Neural cell (in vitro differentiated cells): ENCODE measurements around the gene ADNP2. TPM values are rescaled to one million over a fixed set of nuclear protein-coding genes. Genes with fewer than 3 reads are reported as not detected.

ENCODE experiments used
- H2AFZ ChIP-seq: fragments of 200-600, 300-800 bp; sonication (generic), shearing (Covaris generic); 2 replicates; pipeline ENCODE4 v1.6.0; 2014; ENCODE audit warnings: low read depth, mild to moderate bottlenecking, antibody characterized with exemption, low read length, moderate library complexity
- H3F3A ChIP-seq: fragments of 200-600 bp; shearing (Covaris generic); 2 replicates; pipeline ENCODE4 v1.6.1; 2016; ENCODE audit warnings: mild to moderate bottlenecking, moderate library complexity, mixed read lengths, antibody characterized with exemption, low read length; ENCODE audit not compliant: insufficient read depth, poor library complexity, severe bottlenecking
- H3K27ac ChIP-seq: fragments of 200-600, 300-800 bp; sonication (generic), shearing (Covaris generic); 2 replicates; pipeline ENCODE4 v1.5.1; 2014; ENCODE audit warnings: mild to moderate bottlenecking, low read length, moderate library complexity
- H3K27me3 ChIP-seq: fragments of 300-800, 200-600 bp; sonication (generic), shearing (Covaris generic); 2 replicates; pipeline ENCODE4 v1.6.0; 2014; ENCODE audit warnings: mild to moderate bottlenecking, low read depth, low read length, moderate library complexity; ENCODE audit not compliant: insufficient read depth
- H3K36me3 ChIP-seq: fragments of 300-800, 200-600 bp; sonication (generic), shearing (Covaris generic); 2 replicates; pipeline ENCODE4 v1.5.1; 2014; ENCODE audit warnings: mild to moderate bottlenecking, antibody characterized with exemption, low read length, moderate library complexity; ENCODE audit not compliant: insufficient read depth
- H3K4me2 ChIP-seq: fragments of 300-800, 200-600 bp; sonication (generic), shearing (Covaris generic); 2 replicates; pipeline ENCODE4 v1.6.0; 2014; ENCODE audit warnings: mild to moderate bottlenecking, low read length
- H3K4me3 ChIP-seq: fragments of 300-800, 200-600 bp; sonication (generic), shearing (Covaris generic); 2 replicates; pipeline ENCODE4 v1.5.1; 2014; ENCODE audit warnings: mild to moderate bottlenecking, low read length, moderate library complexity
- H3K79me2 ChIP-seq: fragments of 200-600 bp; shearing (Covaris generic); replicated peaks from 2 replicates; pipeline ENCODE4 v1.6.0; 2014; ENCODE audit warnings: mild to moderate bottlenecking, low read length, moderate library complexity; ENCODE audit not compliant: insufficient read depth
- H3K9ac ChIP-seq: fragments of 300-800, 200-600 bp; sonication (generic), shearing (Covaris generic); 2 replicates; pipeline ENCODE4 v1.6.1; 2016; ENCODE audit warnings: mild to moderate bottlenecking, low read length, mixed read lengths
- H3K9me2 ChIP-seq: fragments of 200-600 bp; shearing (Covaris generic); 2 replicates; pipeline ENCODE4 v1.6.1; 2016; ENCODE audit warnings: mild to moderate bottlenecking, low read length, mixed read lengths; ENCODE audit not compliant: insufficient read depth
- H3K9me3 ChIP-seq: fragments of 200-600, 300-800 bp; sonication (generic), shearing (Covaris generic); 2 replicates; pipeline ENCODE4 v1.6.1; 2016; ENCODE audit warnings: mild to moderate bottlenecking, mixed run types, low read length, moderate library complexity, mixed read lengths
- H4K20me1 ChIP-seq: fragments of 200-600 bp; shearing (Covaris generic); 2 replicates; pipeline ENCODE4 v1.6.1; 2016; ENCODE audit warnings: mild to moderate bottlenecking, mixed run types; ENCODE audit not compliant: insufficient read depth
- CTCF ChIP-seq: fragments of 450-650 bp; IDR thresholded peaks from 2 replicates; pipeline ENCODE4 v1.5.1; 2014; ENCODE audit warnings: antibody characterized with exemption, mild to moderate bottlenecking, moderate library complexity; ENCODE audit not compliant: poor library complexity, severe bottlenecking
- EP300 ChIP-seq: fragments of 450-650 bp; conservative IDR thresholded peaks from 2 replicates; pipeline ENCODE4 v1.6.1; 2014; ENCODE audit warnings: antibody characterized with exemption, mild to moderate bottlenecking, moderate library complexity; ENCODE audit not compliant: poor library complexity, severe bottlenecking
- EZH2 ChIP-seq: fragments of 200-600, 300-800 bp; shearing (Covaris generic), sonication (generic); IDR thresholded peaks from 2 replicates; pipeline ENCODE4 v1.6.1; 2014; ENCODE audit warnings: antibody characterized with exemption, low read length, borderline replicate concordance, mild to moderate bottlenecking; ENCODE audit not compliant: insufficient read depth, poor library complexity, severe bottlenecking
- MXI1 ChIP-seq: fragments of 450-650 bp; conservative IDR thresholded peaks from 2 replicates; pipeline ENCODE4 v1.6.1; 2014; ENCODE audit warnings: antibody characterized with exemption, mild to moderate bottlenecking; ENCODE audit not compliant: poor library complexity, severe bottlenecking
- POLR2AphosphoS5 ChIP-seq: IDR thresholded peaks from 2 replicates; pipeline ENCODE4 v1.6.1; 2012
- RAD21 ChIP-seq: fragments of 450-650 bp; conservative IDR thresholded peaks from 2 replicates; pipeline ENCODE4 v1.6.1; 2014; ENCODE audit warnings: antibody characterized with exemption, mild to moderate bottlenecking, moderate library complexity
- REST ChIP-seq: IDR thresholded peaks from 2 replicates; pipeline ENCODE4 v1.6.1; 2012; ENCODE audit warnings: borderline replicate concordance
- SMC3 ChIP-seq: fragments of 450-650 bp; conservative IDR thresholded peaks from 2 replicates; pipeline ENCODE4 v1.6.1; 2014; ENCODE audit warnings: antibody characterized with exemption, mild to moderate bottlenecking, moderate library complexity; ENCODE audit not compliant: poor library complexity
- TAF1 ChIP-seq: IDR thresholded peaks from 2 replicates; pipeline ENCODE4 v1.6.1; 2012; ENCODE audit warnings: low read depth
- polyA plus RNA-seq: library from polyadenylated mRNA; depleted of rRNA; stranded (reverse); fragments of >200 nt; gene quantifications from 2 replicates; pipeline ENCODE4 v1.2.3, GENCODE V29; 2014

Gene ADNP2
- polyA plus RNA-seq, 1 donor from 2014 or later: 16.9 TPM

DNA sequence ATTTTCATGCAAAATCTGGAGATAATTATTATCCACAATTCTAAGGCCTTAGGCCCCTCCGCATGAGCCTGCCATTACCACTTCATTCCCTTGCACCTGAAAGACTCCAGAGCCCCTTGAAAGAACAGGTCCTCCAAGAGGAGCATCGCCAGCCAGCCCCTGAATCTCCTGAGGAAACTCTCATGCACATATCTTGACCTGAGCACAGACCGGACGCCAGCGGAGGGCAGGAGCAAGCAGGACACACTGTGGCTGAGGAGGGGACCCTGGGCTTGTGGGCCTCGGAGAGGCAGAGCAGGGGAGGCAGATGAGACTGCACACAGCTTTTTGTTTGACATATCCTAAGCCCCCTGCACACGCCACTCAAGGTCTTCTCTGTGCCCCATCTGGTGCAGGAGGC is 13.6 kb upstream of the ADNP2 start:
- Histone ChIP-seq H3K79me2 (no peaks in the 10 kb centered on the region), H3K9me2 (no peaks in the 10 kb centered on the region), H2AFZ (no peak overlapping the region), H3K9ac (no peak overlapping the region), H3K27ac (no peak overlapping the region), H3K27me3 (no peaks in the 10 kb centered on the region), H3K36me3 (no peaks in the 10 kb centered on the region), H3K9me3 (no peaks in the 10 kb centered on the region), H3K4me2 (no peak overlapping the region), H3F3A (no peaks in the 10 kb centered on the region), H3K4me3 (no peak overlapping the region), H4K20me1 (no peaks in the 10 kb centered on the region)
- TF ChIP-seq MXI1: no peak
- no peak for TF ChIP-seq EZH2
- no peak for TF ChIP-seq TAF1
- TF ChIP-seq CTCF: no peak
- no peak for TF ChIP-seq REST
- TF ChIP-seq POLR2AphosphoS5: no peak
- TF ChIP-seq EP300: no peak
- TF ChIP-seq RAD21: no peak
- TF ChIP-seq SMC3: no peak

GRCh38 chr18:80096032-80096565 is 13.0 kb upstream of the ADNP2 start:
- H3K36me3 ChIP-seq: no peaks in the 10 kb centered on the region
- TF ChIP-seq SMC3 (no peak), EZH2 (no peak), POLR2AphosphoS5 (no peak), MXI1 (no peak), EP300 (no peak), CTCF (no peak), REST (no peak), TAF1 (no peak), RAD21 (no peak)

More at GRCh38 chr18:80096032-80096565, 13.0 kb upstream of the ADNP2 start:
- H3K9me3 ChIP-seq: no peaks in the 10 kb centered on the region
- no peak overlapping the region for H3K27ac ChIP-seq
- no peaks in the 10 kb centered on the region for H3K27me3 ChIP-seq
- no peak overlapping the region for H3K4me2 ChIP-seq
- no peaks in the 10 kb centered on the region for H3K79me2 ChIP-seq
- H3K9ac ChIP-seq: no peak overlapping the region
- H2AFZ ChIP-seq: no peak overlapping the region
- no peaks in the 10 kb centered on the region for H3K9me2 ChIP-seq
- H3F3A ChIP-seq: no peaks in the 10 kb centered on the region
- no peak overlapping the region for H3K4me3 ChIP-seq
- H4K20me1 ChIP-seq: no peaks in the 10 kb centered on the region
